Measurements from ENCODE around the gene SLC39A6.

SLC39A6 gene

DNA sequence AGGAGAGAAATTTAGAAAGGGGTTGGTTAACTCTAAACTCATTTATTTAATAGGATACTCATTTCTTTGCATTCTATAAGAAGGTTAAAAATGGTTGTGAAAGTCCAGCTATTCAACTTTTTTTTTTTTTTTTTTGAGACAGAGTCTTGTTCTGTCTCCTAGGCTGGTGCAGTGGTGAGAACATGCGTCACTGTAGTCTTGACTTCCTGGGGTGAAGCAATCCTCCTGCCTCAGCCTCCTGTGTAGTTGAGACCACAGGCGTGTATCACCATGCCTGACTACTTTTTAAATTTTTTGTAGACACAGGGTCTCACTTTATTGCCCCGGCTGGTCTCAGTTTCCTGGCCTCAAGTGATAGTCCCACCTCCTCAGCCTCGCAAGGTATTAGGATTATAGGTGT is 12.4 kb upstream of the SLC39A6 start:
- in situ Hi-C loops (cut with MboI; ENCODE audit: low sequenced_read_pairs, unreplicated experiment) = no loop called here
- DNase-seq (ENCODE audit: low spot score) = no peak
- no peak for TF ChIP-seq CTCF (IDR thresholded peaks at IDR 0.05; ENCODE audit: borderline replicate concordance, control extremely low read depth, extremely low read depth, insufficient read depth, missing control alignments)

GRCh38 chr18:36139245-36139644 is 10.1 kb upstream of the SLC39A6 start:
- no peak for TF ChIP-seq CTCF (IDR thresholded peaks at IDR 0.05; ENCODE audit: borderline replicate concordance, control extremely low read depth, extremely low read depth, insufficient read depth, missing control alignments)
- in situ Hi-C loops (cut with MboI; ENCODE audit: low sequenced_read_pairs, unreplicated experiment) = no loop called here
- no peak for DNase-seq (ENCODE audit: low spot score)

GRCh38 chr18:36135264-36135663 is 6.1 kb upstream of the SLC39A6 start:
- no peak for TF ChIP-seq CTCF (IDR thresholded peaks at IDR 0.05; ENCODE audit: borderline replicate concordance, control extremely low read depth, extremely low read depth, insufficient read depth, missing control alignments)
- DNase-seq (ENCODE audit: low spot score) = no peak

GRCh38 chr18:36132756-36133155 is 3.6 kb upstream of the SLC39A6 start:
- DNase-seq (ENCODE audit: low spot score) = no peak
- no peak for TF ChIP-seq CTCF (IDR thresholded peaks at IDR 0.05; ENCODE audit: borderline replicate concordance, control extremely low read depth, extremely low read depth, insufficient read depth, missing control alignments)
- in situ Hi-C loops (cut with MboI; ENCODE audit: low sequenced_read_pairs, unreplicated experiment) = no loop called here

More at GRCh38 chr18:36135264-36135663, 6.1 kb upstream of the SLC39A6 start:
- in situ Hi-C loops (cut with MboI; ENCODE audit: low sequenced_read_pairs, unreplicated experiment) = no loop called here

DNA sequence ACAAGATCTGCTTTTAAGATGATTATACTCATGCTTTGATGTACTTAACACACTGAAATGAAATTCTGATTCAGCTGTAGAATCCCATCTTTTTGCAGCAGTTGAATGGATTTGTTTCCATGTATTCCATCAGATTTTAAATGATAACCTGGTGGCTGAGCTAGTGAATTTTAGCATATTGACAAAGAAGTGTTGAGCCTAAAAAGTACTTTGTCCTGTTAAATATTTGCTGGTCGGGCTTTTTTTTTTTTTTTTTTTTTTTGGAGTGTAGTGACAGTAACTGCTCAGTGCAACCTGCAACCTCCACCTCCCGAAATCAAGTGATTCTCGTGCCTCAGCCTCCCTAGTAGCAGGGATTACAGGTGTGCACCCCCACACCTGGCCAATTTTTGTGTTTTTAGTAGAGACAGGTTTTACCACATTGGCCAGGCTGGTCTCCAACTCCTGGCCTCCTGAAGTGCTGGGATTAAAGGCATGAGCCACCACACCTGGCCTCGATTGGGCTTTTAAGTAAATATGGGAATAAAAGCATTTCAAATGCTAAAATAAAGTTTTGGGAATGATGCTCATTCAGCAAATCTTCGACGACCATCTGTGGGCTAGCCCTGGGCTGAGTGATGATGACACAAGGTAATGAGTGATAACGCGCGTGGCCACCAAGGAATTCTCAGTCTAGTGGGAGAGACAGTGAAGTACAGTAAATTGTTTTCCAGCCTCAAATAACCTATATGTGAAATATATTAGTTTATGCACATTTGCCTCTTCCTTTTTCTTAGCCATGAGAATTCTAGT is 2.7 kb upstream of the SLC39A6 start:
- in situ Hi-C loops (cut with MboI; ENCODE audit: low sequenced_read_pairs, unreplicated experiment) = no loop called here
- TF ChIP-seq CTCF (IDR thresholded peaks at IDR 0.05; ENCODE audit: borderline replicate concordance, control extremely low read depth, extremely low read depth, insufficient read depth, missing control alignments) = no peak
- no peak for DNase-seq (ENCODE audit: low spot score)

- TF ChIP-seq CTCF (IDR thresholded peaks at IDR 0.05; ENCODE audit: borderline replicate concordance, control extremely low read depth, extremely low read depth, insufficient read depth, missing control alignments) = no peak
- DNase-seq (ENCODE audit: low spot score) = peak; percentile 24
- in situ Hi-C loops (cut with MboI; ENCODE audit: low sequenced_read_pairs, unreplicated experiment) = no loop called here
These were observed 1.9 kb upstream of the SLC39A6 start for GRCh38 chr18:36130883-36131653.
